Breast epithelium (tissue), 3 donors: ENCODE results near the gene SIGLEC10.

Source experiments
- CTCF ChIP-seq, 3 donors: fragments of 450-650 bp; IDR thresholded peaks; one replicate each; pipeline ENCODE4 v1.5.1; 2016 to 2017; ENCODE audit warnings: antibody characterized with exemption in 3 of 3, mild to moderate bottlenecking in 3 of 3, moderate library complexity in 3 of 3
- POLR2A ChIP-seq: fragments of 450-650 bp; IDR thresholded peaks from one replicate; pipeline ENCODE4 v1.6.1; 2016; ENCODE audit warnings: antibody characterized with exemption, mild to moderate bottlenecking, moderate library complexity

DNA sequence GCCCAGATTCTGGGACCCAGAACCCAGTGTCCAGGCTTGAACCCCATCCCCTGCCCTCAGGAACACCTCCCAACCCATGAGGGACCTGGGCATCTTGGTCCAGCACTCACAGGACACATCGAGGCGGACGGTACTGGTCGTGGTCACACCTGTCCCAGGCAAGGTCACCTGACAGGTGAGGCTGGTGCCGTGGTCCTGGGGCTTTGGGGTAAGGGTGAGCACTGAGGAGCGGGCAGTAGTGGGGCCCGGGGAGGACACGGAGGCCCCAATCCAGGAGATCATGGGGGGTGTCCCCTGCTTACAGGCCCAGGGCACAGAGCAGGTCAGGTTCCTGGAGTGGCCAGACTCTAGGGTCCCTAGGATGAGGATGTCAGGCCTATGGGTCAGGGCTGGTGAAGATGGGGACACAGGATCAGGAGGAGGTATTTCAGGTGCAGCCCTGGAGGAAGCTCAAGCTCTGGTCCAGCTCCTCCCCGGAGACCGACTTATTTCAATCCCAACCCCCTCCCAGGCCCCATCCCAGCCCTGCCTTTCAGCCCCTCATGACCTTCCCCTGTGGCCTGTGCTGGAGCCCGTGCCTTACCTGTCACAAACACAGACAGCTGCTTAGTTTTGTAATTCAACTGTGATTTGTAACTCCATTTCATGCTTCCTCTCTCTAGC, 40.0 kb upstream of the SIGLEC10 start:
- TF ChIP-seq CTCF (IDR thresholded peaks at IDR 0.05) (no peak), POLR2A (no peak)
